Breast epithelium (tissue), 3 donors: ENCODE measurements around the gene HIVEP2.

ENCODE experiments used
- CTCF ChIP-seq, 3 donors: fragments of 450-650 bp; IDR thresholded peaks; one replicate each; pipeline ENCODE4 v1.5.1; 2016 to 2017; ENCODE audit warnings: antibody characterized with exemption in 3 of 3, mild to moderate bottlenecking in 3 of 3, moderate library complexity in 3 of 3
- POLR2A ChIP-seq: fragments of 450-650 bp; IDR thresholded peaks from one replicate; pipeline ENCODE4 v1.6.1; 2016; ENCODE audit warnings: antibody characterized with exemption, mild to moderate bottlenecking, moderate library complexity

GRCh38 chr6:142706210-142706609 is 238.8 kb downstream of the HIVEP2 start:
- TF ChIP-seq CTCF (IDR thresholded peaks at IDR 0.05) (no peak), POLR2A (no peak)
